Prostate gland (tissue), 2 donors: Measurements from ENCODE around the gene ATP2A1. TPM values are rescaled to one million over a fixed set of nuclear protein-coding genes. Genes with fewer than 3 reads are reported as not detected.

ENCODE experiments used
- DNase-seq: peaks from one replicate; pipeline ENCODE4 v3.0.0-alpha.2; 2019; ENCODE audit warnings: low spot score
- H3K27ac ChIP-seq, 2 donors: fragments of 200-600 bp; sonication (generic); 2 replicates each; pipeline ENCODE4 v1.5.1; 2017 to 2019
- H3K27me3 ChIP-seq: fragments of 200-600 bp; sonication (generic); replicated peaks from 2 replicates; pipeline ENCODE4 v1.5.1; 2019; ENCODE audit not compliant: insufficient read depth
- H3K36me3 ChIP-seq, 2 donors: fragments of 200-600 bp; sonication (generic); 1 replicate in 1 of 2; 2 replicates in 1 of 2; pipeline versions ENCODE4 v1.5.1 to v1.8.1; 2017 to 2019
- H3K4me1 ChIP-seq: fragments of 200-600 bp; sonication (generic); replicated peaks from 2 replicates; pipeline ENCODE4 v1.5.1; 2019
- H3K4me3 ChIP-seq, 2 donors: fragments of 200-600 bp; sonication (generic); 2 replicates each; pipeline ENCODE4 v1.5.1; 2017 to 2019
- H3K9me3 ChIP-seq: fragments of 200-600 bp; sonication (generic); 2 replicates; pipeline ENCODE4 v1.5.1; 2017
- CTCF ChIP-seq, 4 experiments: fragments of 200-600 bp in 2 of 4; fragments of 450-650 bp in 2 of 4; sonication (generic) in 2 of 4; IDR thresholded peaks; 1 replicate in 3 of 4; 2 replicates in 1 of 4; pipeline ENCODE4 v1.5.1; 2016 to 2019; ENCODE audit warnings: antibody characterized with exemption in 4 of 4, mild to moderate bottlenecking in 2 of 4, moderate library complexity in 2 of 4
- POLR2A ChIP-seq: fragments of 450-650 bp; IDR thresholded peaks from one replicate; pipeline ENCODE4 v1.6.1; 2016; ENCODE audit warnings: antibody characterized with exemption, mild to moderate bottlenecking
- POLR2AphosphoS5 ChIP-seq: sonication (generic); formaldehyde crosslinking; IDR thresholded peaks from one replicate; pipeline ENCODE4 v1.6.1; 2017; ENCODE audit warnings: antibody characterized with exemption
- WGBS: methylation state at CpG from one replicate; pipeline ENCODE4 v1.1.5; 2018; 5-methylcytosine and 5-hydroxymethylcytosine counted together
- intact Hi-C: fragments of 100-400 bp; cut with DNase I; formaldehyde crosslinking; loops from one replicate; pipeline ENCODE4 v1.14.2; 2022
- microRNA-seq: library from miRNA; unstranded; fragments of <30 nt; microRNA quantifications from one replicate; pipeline ENCODE4, GENCODE V29; 2016
- small RNA-seq, 2 donors: library from RNA; depleted of rRNA; stranded (forward); fragments of <200 nt; gene quantifications; one replicate each; pipeline ENCODE3, GENCODE V24; 2016
- total RNA-seq, 2 donors: library from RNA; depleted of rRNA; stranded (reverse); fragments of >200 nt; gene quantifications; one replicate each; pipeline ENCODE4 v1.1.0, GENCODE V29; 2016

The ATP2A1 gene
- total RNA-seq, 2 donors from 2014 or later: 1.5 to 3.1 TPM

DNA sequence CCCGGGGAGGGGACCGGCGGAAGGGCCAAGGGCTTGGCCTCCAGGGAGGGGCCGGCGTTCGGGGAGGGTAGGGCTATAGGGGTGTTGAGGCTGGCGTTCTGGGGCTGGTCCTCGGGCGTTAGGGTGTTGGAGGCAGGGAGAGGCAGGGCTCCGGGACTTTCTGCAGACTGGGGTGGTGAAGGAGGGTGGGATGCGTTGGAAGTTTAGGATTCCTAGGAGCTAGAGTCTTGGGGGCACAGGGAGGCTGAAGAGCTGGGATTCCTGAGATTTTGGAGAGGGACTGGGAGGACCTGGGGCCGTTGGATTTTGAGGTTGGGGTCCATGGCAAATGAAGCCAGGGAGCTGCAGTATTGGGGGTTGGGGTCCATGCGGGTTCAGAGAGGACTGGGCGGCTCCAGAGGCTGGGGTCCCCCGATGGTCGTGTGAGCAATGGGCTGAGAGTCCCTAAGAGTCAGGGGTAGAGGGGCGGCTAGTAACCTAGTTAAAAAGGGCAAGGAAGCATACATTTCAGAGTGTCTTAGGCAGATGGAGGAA is 73.2 kb downstream of the ATP2A1 start:
- peak overlapping the region; percentile 62 to 76 for H3K27ac ChIP-seq
- intact Hi-C loops: no loop called here
- H3K27me3 ChIP-seq: no peaks in the 10 kb centered on the region

More for the DNA sequence above, 73.2 kb downstream of the ATP2A1 start:
- H3K36me3 ChIP-seq: peaks cover 0 to under 1% of the 10 kb centered on the region in 2 donors
- no peak for DNase-seq
- no peak for TF ChIP-seq POLR2AphosphoS5
- no peak for TF ChIP-seq CTCF (IDR thresholded peaks at IDR 0.05)
- TF ChIP-seq POLR2A: no peak
- WGBS: 2% methylated on average over 17 of the region's 17 CpGs
- H3K4me3 ChIP-seq: peak overlapping the region; percentile 73 to 97
- no peaks in the 10 kb centered on the region for H3K9me3 ChIP-seq
- H3K4me1 ChIP-seq: no peaks in the 10 kb centered on the region

Small RNAs within 50 kb of the gene (microRNA-seq; reads per million reads assigned to microRNA genes)
- gene MIR4721: not detected

Small RNAs within 50 kb of the gene (small RNA-seq; reads per million reads assigned to genes)
- 0 reads per million in 2 donors for gene RF00416

Other genes with a start within 250 kb of the ATP2A1 start
- 1 to 10 TPM in 1 of 2 donors, not detected in 1; 6.0 TPM for gene NPIPB8, start 240.4 kb upstream of the ATP2A1 start, total RNA-seq
- 100 to 1,000 TPM; 186 to 373 TPM for gene EIF3C, start 167.0 kb upstream of the ATP2A1 start, total RNA-seq
- 1 to 10 TPM in 1 of 2 donors, not detected in 1; 6.2 TPM for gene NPIPB9, start 126.7 kb upstream of the ATP2A1 start, total RNA-seq
- gene ATXN2L, start 55.5 kb upstream of the ATP2A1 start, total RNA-seq: 100 to 1,000 TPM in 1 of 2 donors, 10 to 100 TPM in 1; 83.4 to 151 TPM
- gene TUFM, start 32.1 kb upstream of the ATP2A1 start, total RNA-seq: 100 to 1,000 TPM; 114 to 151 TPM
- gene SH2B1, start 14.6 kb upstream of the ATP2A1 start, total RNA-seq: 10 to 100 TPM; 51.6 to 84.2 TPM
- gene RABEP2, start 46.8 kb downstream of the ATP2A1 start, total RNA-seq: 100 to 1,000 TPM; 128 to 139 TPM
- under 1 TPM; 0.46 to 0.51 TPM for gene CD19, start 53.5 kb downstream of the ATP2A1 start, total RNA-seq
- gene NFATC2IP, start 72.4 kb downstream of the ATP2A1 start, total RNA-seq: 10 to 100 TPM; 18.8 to 47.3 TPM
- 10 to 100 TPM; 14.8 to 57.4 TPM for gene SPNS1, start 96.3 kb downstream of the ATP2A1 start, total RNA-seq
- gene LAT, start 106.6 kb downstream of the ATP2A1 start, total RNA-seq: 1 to 10 TPM; 4.7 to 5.7 TPM